Vagina (tissue), 2 donors: ENCODE measurements around the gene TEKT4. TPM values are rescaled to one million over a fixed set of nuclear protein-coding genes. Genes with fewer than 3 reads are reported as not detected.

Source experiments
- DNase-seq, 2 donors: peaks; one replicate each; pipeline ENCODE4 v3.0.0-alpha.2; 2017; ENCODE audit errors: extremely low spot score in 2 of 2
- H3K27ac ChIP-seq: fragments of 200-600 bp; sonication (generic); one replicate; pipeline ENCODE4 v1.5.1; 2019
- H3K27me3 ChIP-seq: fragments of 200-600 bp; sonication (generic); one replicate; pipeline ENCODE4 v1.5.1; 2019
- H3K36me3 ChIP-seq, 2 donors: fragments of 200-600 bp; sonication (generic); one replicate each; pipeline ENCODE4 v1.5.1; 2017 to 2019
- H3K4me1 ChIP-seq: fragments of 200-600 bp; sonication (generic); one replicate; pipeline ENCODE4 v1.5.1; 2019
- H3K4me3 ChIP-seq, 2 donors: fragments of 200-600 bp; sonication (generic); 1 replicate in 1 of 2; 2 replicates in 1 of 2; pipeline ENCODE4 v1.5.1; 2016 to 2019
- H3K9me3 ChIP-seq: fragments of 200-600 bp; sonication (generic); one replicate; pipeline ENCODE4 v1.5.1; 2019
- POLR2A ChIP-seq, 2 donors: fragments of 450-650 bp; IDR thresholded peaks; one replicate each; pipeline ENCODE4 v1.6.1; 2017; ENCODE audit warnings: antibody characterized with exemption in 2 of 2, mild to moderate bottlenecking in 2 of 2, moderate library complexity in 2 of 2
- POLR2AphosphoS5 ChIP-seq, 2 donors: sonication (generic); formaldehyde crosslinking; IDR thresholded peaks; one replicate each; pipeline ENCODE4 v1.9.0; 2017; ENCODE audit warnings: antibody characterized with exemption in 2 of 2, mild to moderate bottlenecking in 2 of 2, low read depth in 1 of 2; ENCODE audit not compliant: insufficient read depth in 1 of 2
- intact Hi-C: fragments of 100-400 bp; cut with DNase I; formaldehyde crosslinking; loops from one replicate; pipeline ENCODE4 v1.15.1; 2023
- total RNA-seq: library from RNA; depleted of rRNA; stranded (reverse); fragments of >200 nt; gene quantifications from one replicate; pipeline ENCODE4 v1.2.3, GENCODE V29; 2016
- TF ChIP-seq, protein P1 (sequence below), 3 experiments: fragments of 450-650 bp in 2 of 3; fragments of 200-600 bp in 1 of 3; sonication (generic) in 1 of 3; IDR thresholded peaks; one replicate each; pipeline ENCODE4 v1.5.1; 2017 to 2019; ENCODE audit warnings: antibody characterized with exemption in 3 of 3, mild to moderate bottlenecking in 2 of 3, moderate library complexity in 2 of 3

TEKT4 gene
- total RNA-seq, 1 donor from 2014 or later: not detected

DNA sequence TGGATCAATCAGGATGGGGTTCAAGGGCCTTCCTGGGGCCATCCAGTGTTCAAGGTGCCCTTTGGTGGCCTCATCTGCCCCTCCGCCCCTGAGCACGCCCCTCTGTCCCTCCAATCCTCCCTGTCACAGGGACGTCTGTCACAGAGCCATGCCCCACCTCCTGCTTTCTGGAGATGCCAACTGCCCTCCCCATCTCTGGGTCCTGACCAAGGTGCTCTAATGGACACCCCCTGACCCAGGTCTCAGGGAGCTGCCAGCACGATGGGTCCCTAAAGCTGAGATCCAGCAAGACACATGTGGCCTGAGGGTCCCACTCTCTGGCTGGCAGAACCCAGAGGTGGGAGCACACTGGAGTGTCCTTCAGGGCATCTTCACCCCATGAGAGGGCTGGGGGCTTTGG lies 2.1 kb upstream of the TEKT4 start:
- TF ChIP-seq, protein P1, sequence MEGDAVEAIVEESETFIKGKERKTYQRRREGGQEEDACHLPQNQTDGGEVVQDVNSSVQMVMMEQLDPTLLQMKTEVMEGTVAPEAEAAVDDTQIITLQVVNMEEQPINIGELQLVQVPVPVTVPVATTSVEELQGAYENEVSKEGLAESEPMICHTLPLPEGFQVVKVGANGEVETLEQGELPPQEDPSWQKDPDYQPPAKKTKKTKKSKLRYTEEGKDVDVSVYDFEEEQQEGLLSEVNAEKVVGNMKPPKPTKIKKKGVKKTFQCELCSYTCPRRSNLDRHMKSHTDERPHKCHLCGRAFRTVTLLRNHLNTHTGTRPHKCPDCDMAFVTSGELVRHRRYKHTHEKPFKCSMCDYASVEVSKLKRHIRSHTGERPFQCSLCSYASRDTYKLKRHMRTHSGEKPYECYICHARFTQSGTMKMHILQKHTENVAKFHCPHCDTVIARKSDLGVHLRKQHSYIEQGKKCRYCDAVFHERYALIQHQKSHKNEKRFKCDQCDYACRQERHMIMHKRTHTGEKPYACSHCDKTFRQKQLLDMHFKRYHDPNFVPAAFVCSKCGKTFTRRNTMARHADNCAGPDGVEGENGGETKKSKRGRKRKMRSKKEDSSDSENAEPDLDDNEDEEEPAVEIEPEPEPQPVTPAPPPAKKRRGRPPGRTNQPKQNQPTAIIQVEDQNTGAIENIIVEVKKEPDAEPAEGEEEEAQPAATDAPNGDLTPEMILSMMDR (IDR thresholded peaks at IDR 0.05): no peak
- no peak for TF ChIP-seq POLR2A (IDR thresholded peaks at IDR 0.05)
- no peak for TF ChIP-seq POLR2AphosphoS5 (IDR thresholded peaks at IDR 0.05; ENCODE audit: insufficient read depth in 1 of 2, low read depth in 1 of 2)
- Histone ChIP-seq H3K9me3 (no peaks in the 10 kb centered on the region), H3K4me3 (no peak overlapping the region), H3K27me3 (no peaks in the 10 kb centered on the region), H3K4me1 (no peaks in the 10 kb centered on the region), H3K36me3 (no peaks in the 10 kb centered on the region), H3K27ac (no peak overlapping the region)
- intact Hi-C loops: no loop called here
- DNase-seq: no peak

DNA sequence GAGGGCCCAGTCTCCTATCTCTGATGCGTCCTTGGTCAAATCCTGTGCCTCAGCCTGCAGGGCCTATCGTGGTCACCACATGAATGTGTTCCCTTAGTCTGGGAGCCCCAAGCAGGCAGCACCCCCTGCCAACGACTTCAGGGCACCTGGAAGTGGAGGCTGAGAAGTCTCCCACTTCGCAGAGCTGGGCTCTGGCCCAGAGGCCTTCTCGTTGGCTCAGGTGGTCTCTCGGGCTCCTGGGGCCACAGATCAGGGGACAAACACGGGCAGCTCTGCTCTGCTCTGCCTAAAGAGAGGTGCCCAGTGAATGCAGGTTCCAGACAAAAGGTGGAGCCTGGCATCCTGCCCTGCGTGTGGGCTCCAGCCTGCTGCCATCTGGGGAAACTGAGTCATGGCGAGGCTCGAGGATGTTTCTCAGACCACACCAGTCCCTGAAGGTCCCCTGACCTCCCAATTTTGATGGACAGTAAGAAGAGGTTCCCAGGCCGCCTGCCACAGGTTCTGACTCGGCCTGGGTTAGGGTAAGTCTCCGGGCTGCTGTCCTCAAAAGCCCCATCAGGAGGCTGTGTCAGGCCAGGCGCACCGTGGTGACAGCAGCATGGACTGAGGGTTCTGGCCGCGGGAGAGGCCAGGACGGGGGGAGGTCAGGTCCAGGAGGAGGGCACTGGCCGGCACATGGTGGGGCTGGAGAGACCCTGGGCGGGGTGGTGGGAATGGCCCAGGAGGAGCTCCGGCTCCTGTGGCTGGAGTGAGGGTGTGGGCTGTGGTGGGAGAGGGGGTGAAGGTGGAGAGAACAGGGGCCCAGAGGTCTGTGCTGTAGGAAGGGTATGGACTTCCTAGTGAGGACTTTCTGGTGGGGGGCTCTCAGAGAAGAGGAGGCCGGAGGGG lies 1.4 kb upstream of the TEKT4 start:
- peak in 1 of 2 donors; percentile 81 for DNase-seq

DNA sequence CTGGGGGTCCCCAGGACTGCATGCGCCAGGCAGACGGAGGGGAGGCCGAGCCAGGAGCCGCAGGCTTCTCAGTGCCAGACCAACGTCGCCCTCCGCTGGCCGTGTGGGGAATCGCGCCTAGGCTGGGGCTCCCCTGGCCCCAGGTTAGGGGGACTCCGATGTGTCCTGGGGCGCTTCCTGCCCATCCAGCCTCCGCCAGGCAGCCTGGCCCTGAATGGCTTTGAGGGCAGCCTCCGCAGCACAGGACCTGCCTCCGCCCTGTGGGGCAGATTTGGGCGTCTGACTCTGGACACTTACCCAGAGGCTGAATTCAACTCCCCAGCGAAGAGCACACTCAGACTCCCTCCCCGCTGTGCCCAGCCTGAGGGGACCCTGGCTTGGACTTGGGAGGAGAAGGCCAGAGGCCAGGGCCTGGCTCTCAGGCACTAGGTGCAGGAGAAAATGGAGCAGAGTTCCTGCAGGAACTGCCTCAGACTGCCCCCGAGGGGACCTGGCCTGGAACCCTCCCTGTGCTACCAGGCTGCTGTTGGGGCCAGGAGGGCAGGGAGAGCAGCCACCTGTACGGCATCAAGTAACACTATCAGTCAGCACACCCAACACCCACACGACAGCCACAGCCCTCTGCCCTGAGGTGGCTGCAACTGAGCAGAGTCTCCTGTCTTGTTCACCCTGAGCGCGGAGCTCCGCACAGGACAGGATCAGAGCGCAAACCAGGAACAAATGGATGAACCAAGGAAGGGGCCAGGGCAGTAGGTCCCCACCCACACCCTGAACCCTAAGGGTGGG lies 597 bp upstream of the TEKT4 start:
- intact Hi-C loops: no loop called here

More for the DNA sequence above, 1.4 kb upstream of the TEKT4 start:
- no peaks in the 10 kb centered on the region for H3K27me3 ChIP-seq
- H3K27ac ChIP-seq: no peak overlapping the region
- TF ChIP-seq POLR2A (IDR thresholded peaks at IDR 0.05) (no peak), POLR2AphosphoS5 (IDR thresholded peaks at IDR 0.05; ENCODE audit: insufficient read depth in 1 of 2, low read depth in 1 of 2) (no peak)
- TF ChIP-seq, protein P1 (IDR thresholded peaks at IDR 0.05): no peak
- no peaks in the 10 kb centered on the region for H3K9me3 ChIP-seq
- no peak overlapping the region for H3K4me3 ChIP-seq
- no peaks in the 10 kb centered on the region for H3K4me1 ChIP-seq
- intact Hi-C loops: no loop called here
- H3K36me3 ChIP-seq: no peaks in the 10 kb centered on the region

DNA sequence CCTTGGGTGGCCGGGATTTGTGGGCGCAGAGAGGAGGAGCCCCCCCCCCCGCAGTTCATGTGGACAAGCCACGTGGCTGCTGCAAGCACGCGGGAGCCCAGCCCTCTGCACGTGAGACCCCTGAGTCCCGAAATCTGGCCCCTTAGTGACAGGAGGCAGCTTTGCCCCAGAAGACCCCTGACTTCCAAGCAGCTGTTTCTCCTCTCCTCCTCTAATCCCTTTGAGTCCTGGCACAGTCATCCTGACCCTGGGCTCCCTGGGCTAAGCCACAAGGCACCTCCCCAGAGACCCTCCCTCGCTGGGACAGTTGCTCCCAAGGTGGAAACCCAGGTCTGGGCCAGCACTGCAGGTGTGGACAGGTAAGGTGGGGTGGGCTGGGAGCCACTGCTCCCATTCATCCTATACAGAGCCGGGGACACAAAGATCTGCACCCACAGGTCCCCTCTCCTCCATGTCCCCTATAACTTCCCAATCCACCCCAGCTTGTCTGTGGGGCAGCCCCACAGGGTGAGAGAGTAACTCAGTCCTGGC lies 923 bp downstream of the TEKT4 start:
- TF ChIP-seq POLR2A (IDR thresholded peaks at IDR 0.05): no peak
- TF ChIP-seq, protein P1 (IDR thresholded peaks at IDR 0.05): no peak
- no peak for TF ChIP-seq POLR2AphosphoS5 (IDR thresholded peaks at IDR 0.05; ENCODE audit: insufficient read depth in 1 of 2, low read depth in 1 of 2)

More for the DNA sequence above, 597 bp upstream of the TEKT4 start:
- no peaks in the 10 kb centered on the region for H3K9me3 ChIP-seq
- no peak overlapping the region for H3K4me3 ChIP-seq
- DNase-seq: peak in 1 of 2 donors; percentile 90
- no peaks in the 10 kb centered on the region for H3K4me1 ChIP-seq
- no peak overlapping the region for H3K27ac ChIP-seq
- no peaks in the 10 kb centered on the region for H3K27me3 ChIP-seq
- no peaks in the 10 kb centered on the region for H3K36me3 ChIP-seq
- TF ChIP-seq POLR2AphosphoS5 (IDR thresholded peaks at IDR 0.05; ENCODE audit: insufficient read depth in 1 of 2, low read depth in 1 of 2) (no peak), POLR2A (IDR thresholded peaks at IDR 0.05) (no peak)
- TF ChIP-seq, protein P1 (IDR thresholded peaks at IDR 0.05): no peak

More for the DNA sequence above, 923 bp downstream of the TEKT4 start:
- Histone ChIP-seq H3K27me3 (no peaks in the 10 kb centered on the region), H3K27ac (no peak overlapping the region), H3K4me3 (no peak overlapping the region), H3K9me3 (no peaks in the 10 kb centered on the region), H3K36me3 (no peaks in the 10 kb centered on the region), H3K4me1 (no peaks in the 10 kb centered on the region)
- intact Hi-C loops: no loop called here
- peak in 1 of 2 donors; percentile 95 for DNase-seq
